ENCODE data around the gene SBK3. TPM values are rescaled to one million over a fixed set of nuclear protein-coding genes. Genes with fewer than 3 reads are reported as not detected.

The SBK3 gene
- total RNA-seq, 1 experiment from 2014 or later = not detected

DNA sequence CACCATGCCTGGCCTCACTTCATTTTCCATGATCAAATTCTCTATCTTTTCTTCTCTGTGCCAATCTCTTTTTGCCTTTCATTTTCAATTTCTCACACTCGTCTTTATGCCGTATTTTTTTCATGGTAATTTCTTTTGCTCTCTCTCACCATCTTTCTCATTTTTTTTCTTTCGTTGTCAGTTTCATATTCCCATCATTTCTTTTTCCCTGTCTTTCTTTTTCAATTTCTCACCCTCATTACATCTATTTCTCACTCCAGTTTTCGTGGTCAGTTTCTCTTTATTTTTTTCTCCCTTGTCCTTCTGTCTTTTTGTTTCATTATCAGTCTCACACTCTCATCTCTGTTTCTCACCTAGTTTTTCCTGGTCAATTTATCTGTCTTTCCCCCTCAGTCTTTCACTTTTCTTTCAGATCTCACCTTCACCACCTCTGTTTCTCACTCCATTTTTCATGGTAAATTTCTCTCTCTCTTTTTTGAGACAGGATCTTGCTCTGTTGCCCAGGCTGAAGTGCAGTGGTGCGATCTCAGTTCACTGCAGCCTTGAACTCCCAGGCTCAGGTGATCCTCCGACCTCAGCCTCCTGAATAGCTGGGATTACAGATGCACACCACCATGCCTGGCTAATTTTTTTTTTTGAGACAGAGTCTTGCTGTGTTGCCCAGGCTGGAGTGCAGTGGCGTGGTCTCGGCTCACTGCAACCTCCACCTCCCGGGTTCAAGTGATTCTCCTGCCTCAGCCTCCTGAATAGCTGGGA is 43.0 kb downstream of the SBK3 start:
- H3K9ac ChIP-seq (ENCODE audit: low read length) = no peak overlapping the region
- intact Hi-C loops (cut with micrococcal nuclease) = loop anchor here (5.0 kb wide), 1 partner anchor 360 kb away; no protein-coding TSS in a partner anchor
- ChIA-PET POLR2A (ENCODE audit: unreplicated experiment) (no interaction called here), CTCF (no interaction called here)
- DNase-seq (no peak), ATAC-seq (no peak)
- no peak overlapping the region for H3K27ac ChIP-seq (ENCODE audit: low read length)
- no peak overlapping the region for H3K4me3 ChIP-seq (ENCODE audit: low read length)
- no peaks in the 10 kb centered on the region for H3K36me3 ChIP-seq (ENCODE audit: low read depth, low read length)
- no peaks in the 10 kb centered on the region for H3F3A ChIP-seq (ENCODE audit: low read length, unreplicated experiment)
- no peak overlapping the region for H3K4me2 ChIP-seq (ENCODE audit: low read length)
- no peaks in the 10 kb centered on the region; the same call in 1 of the 2 replicates for H3K4me1 ChIP-seq (ENCODE audit: insufficient read depth, low read length)
- BruUV-seq (replicated peaks) = no TSS peak
- no peaks in the 10 kb centered on the region for H3K9me2 ChIP-seq (replicated peaks; ENCODE audit: low read length)
- H3K9me3 ChIP-seq (ENCODE audit: low read length) = no peaks in the 10 kb centered on the region
- no peaks in the 10 kb centered on the region for H3K79me2 ChIP-seq (ENCODE audit: low read length)
- no peak overlapping the region for H2AFZ ChIP-seq (ENCODE audit: low read length)
- TF ChIP-seq EZH2phosphoT487 (IDR thresholded peaks at IDR 0.05; ENCODE audit: borderline replicate concordance, low read length) = no peak
- TF ChIP-seq CTCF (conservative IDR thresholded peaks at IDR 0.05; ENCODE audit: low read depth, low read length) = no peak
- TF ChIP-seq EZH2 (IDR thresholded peaks at IDR 0.05; ENCODE audit: low read length, unreplicated experiment) = no peak
- no peaks in the 10 kb centered on the region for H3K27me3 ChIP-seq (ENCODE audit: low read length)
- H4K20me1 ChIP-seq (ENCODE audit: low read length) = no peaks in the 10 kb centered on the region

DNA sequence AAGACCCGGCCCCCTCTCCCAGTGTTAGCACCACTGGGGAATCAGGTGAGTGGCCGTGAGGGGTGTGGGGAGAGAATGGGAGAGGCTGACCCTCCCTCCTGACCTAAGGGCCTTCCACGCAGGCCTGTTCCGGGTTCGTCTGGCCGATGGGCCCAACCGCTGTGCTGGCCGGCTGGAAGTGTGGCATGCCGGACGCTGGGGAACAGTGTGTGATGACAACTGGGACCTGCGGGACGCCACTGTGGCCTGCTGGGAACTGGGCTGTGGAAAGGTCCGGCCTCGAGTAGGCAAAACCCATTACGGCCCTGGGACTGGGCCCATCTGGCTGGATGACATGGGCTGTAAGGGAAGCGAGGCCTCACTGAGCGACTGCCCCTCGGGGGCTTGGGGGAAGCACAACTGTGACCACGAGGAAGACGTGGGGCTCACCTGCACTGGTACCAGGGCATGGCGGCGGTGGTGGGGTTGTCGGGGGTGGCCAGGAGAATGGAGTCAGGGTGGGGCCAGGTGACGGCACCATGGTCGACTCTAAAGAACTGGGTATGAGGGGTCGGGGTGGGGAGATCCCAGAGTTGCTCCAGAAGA is 44.9 kb downstream of the SBK3 start:
- DNase-seq = no peak
- Histone ChIP-seq H3K9me3 (ENCODE audit: low read length) (no peaks in the 10 kb centered on the region), H3K4me3 (ENCODE audit: low read length) (no peak overlapping the region), H3F3A (ENCODE audit: low read length, unreplicated experiment) (no peaks in the 10 kb centered on the region), H3K4me1 (ENCODE audit: insufficient read depth, low read length) (no peaks in the 10 kb centered on the region; the same call in 1 of the 2 replicates), H3K79me2 (ENCODE audit: low read length) (no peaks in the 10 kb centered on the region), H2AFZ (ENCODE audit: low read length) (no peak overlapping the region), H3K36me3 (ENCODE audit: low read depth, low read length) (no peaks in the 10 kb centered on the region), H3K9me2 (replicated peaks; ENCODE audit: low read length) (no peaks in the 10 kb centered on the region), H3K27ac (ENCODE audit: low read length) (no peak overlapping the region), H4K20me1 (ENCODE audit: low read length) (no peaks in the 10 kb centered on the region), H3K4me2 (ENCODE audit: low read length) (no peak overlapping the region), H3K9ac (ENCODE audit: low read length) (no peak overlapping the region), H3K27me3 (ENCODE audit: low read length) (no peaks in the 10 kb centered on the region)
- TF ChIP-seq CTCF (conservative IDR thresholded peaks at IDR 0.05; ENCODE audit: low read depth, low read length) (no peak), EZH2 (IDR thresholded peaks at IDR 0.05; ENCODE audit: low read length, unreplicated experiment) (no peak), EZH2phosphoT487 (IDR thresholded peaks at IDR 0.05; ENCODE audit: borderline replicate concordance, low read length) (no peak)
- ChIA-PET POLR2A (ENCODE audit: unreplicated experiment) (no interaction called here), CTCF (no interaction called here)
- ATAC-seq = no peak
- intact Hi-C loops (cut with micrococcal nuclease) = loop anchor here (5.0 kb wide), 1 partner anchor 358 kb away; no protein-coding TSS in a partner anchor
- no TSS peak for BruUV-seq (replicated peaks)
